Left colon (tissue), 2 donors: ENCODE data around the gene HMSD. TPM values are rescaled to one million over a fixed set of nuclear protein-coding genes. Genes with fewer than 3 reads are reported as not detected.
A peak's percentile ranks its signal among the peaks of the same experiment; 100 is the strongest.

Experiments
- ATAC-seq: fragments of 200-7000 bp; cut with Tn5 transposase; one replicate; pipeline ENCODE4 v1.9.1; 2020; ENCODE audit warnings: mild to moderate bottlenecking, moderate library complexity
- DNase-seq, 2 donors: peaks; one replicate each; pipeline ENCODE4 v3.0.0-alpha.2; 2020
- intact Hi-C, 2 donors: fragments of 100-400 bp; cut with DNase I in 1 of 2; cut with micrococcal nuclease in 1 of 2; formaldehyde crosslinking; loops; one replicate each; pipeline versions ENCODE4 v1.11.2 to v1.14.0; 2022; cut with DNase I, micrococcal nuclease
- total RNA-seq, 2 donors: library from RNA; stranded (reverse); fragmentation: NEBNext Ultra II Directional; extraction: Animal tissue kit (Norgen Biotek cat#: 25700); gene quantifications; one replicate each; pipeline ENCODE4 v1.2.1, GENCODE V29; 2021
- donor health status: DM: no; HTN: no; CAD: no.
- donor health status: DM: yes; HTN: yes; CAD: no.

HMSD gene
- total RNA-seq, 2 donors from 2014 or later, result 0.55 TPM; not detected in 1

DNA sequence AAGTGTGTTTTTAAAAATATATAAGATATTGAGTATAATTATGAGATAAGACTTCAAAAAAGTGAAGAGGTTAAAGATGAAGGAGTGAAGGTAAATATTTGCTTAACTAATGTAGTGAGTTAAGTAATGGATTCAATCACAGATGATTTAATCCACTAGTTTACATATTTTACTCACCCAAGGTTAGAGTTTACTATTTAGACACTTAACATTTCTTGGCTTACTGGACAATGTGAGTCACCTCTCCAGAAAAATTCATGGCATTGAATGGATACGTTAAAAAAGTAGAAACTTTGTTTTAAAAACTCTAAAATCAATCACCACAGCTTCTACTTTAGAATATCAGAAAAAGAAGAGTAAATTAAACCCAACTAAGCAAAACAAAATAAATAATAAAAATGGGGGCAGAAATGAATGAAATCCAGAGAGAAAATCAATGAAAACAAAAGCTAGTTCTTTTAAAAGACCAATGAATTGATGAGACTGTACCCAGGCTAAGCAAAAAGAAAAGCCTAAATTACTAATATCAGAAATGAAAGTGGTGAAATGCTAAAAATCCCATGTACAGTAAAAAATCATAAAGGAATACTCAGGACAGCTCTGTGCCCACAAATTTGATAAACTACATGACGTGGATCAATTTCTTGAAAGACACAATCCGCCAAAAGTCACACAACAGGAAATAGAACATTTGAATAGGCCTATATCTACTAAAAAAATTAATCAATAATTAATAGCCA is 1.9 kb upstream of the HMSD start:
- ATAC-seq (no peak), DNase-seq (no peak)
- intact Hi-C loops, result no loop called here

DNA sequence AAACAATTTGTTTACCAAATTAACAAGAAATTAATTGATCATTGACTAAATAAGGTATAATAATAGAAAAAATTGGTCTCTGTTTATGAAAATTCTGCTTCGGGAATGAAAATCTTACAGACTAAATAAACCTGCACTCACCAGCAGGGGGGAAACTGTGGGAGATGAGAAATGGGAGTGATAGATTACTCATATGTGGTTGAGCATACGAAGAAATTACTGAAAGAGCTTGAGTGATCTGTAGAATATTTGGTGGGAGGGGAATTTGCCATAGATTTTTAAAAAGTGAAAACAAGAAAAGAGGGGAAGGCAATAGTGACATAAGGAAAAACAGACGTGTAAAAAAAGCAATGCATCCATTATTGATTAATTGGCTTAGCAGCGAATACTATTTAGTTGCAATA is 2.2 kb downstream of the HMSD start:
- intact Hi-C loops, result no loop called here
- DNase-seq (no peak), ATAC-seq (no peak)

DNA sequence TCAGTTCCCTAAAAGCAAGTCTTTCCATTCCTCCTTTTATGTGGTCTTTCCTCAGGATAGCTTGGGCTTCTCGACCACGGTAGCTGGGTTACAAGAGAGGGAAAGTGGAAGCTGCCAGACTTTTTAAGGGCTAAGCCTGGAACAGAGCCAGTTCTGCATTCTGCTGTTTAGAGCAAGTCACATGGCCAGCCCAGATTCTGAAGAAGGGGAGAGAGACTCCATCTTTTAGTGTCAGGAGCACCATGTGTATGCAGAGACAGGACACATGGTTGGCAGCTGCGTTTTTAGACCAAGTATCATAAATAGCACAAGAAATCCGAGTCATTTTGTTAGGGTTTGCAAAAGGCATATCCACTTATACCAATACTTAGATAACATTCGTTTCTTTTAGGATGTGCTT is 4.7 kb downstream of the HMSD start:
- no peak for DNase-seq
- intact Hi-C loops, result no loop called here
- no peak for ATAC-seq

DNA sequence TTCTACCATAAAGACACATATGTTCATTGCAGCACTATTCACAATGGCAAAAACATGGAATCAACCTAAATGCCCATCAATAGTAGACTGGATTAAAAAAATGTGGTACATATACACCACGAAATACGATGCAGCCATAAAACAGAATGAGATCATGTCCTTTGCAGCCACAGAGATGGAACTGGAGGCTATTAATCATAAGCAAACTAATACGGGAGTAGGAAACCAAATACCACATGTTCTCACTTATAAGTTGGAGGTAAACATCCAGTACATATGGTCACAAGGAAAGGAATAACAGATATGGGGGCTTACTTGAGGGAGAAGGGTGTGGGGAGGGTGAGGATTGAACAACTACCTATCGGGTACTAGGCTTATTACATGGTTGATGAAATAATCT is 7.7 kb downstream of the HMSD start:
- intact Hi-C loops, result no loop called here
- ATAC-seq (no peak), DNase-seq (no peak)

DNA sequence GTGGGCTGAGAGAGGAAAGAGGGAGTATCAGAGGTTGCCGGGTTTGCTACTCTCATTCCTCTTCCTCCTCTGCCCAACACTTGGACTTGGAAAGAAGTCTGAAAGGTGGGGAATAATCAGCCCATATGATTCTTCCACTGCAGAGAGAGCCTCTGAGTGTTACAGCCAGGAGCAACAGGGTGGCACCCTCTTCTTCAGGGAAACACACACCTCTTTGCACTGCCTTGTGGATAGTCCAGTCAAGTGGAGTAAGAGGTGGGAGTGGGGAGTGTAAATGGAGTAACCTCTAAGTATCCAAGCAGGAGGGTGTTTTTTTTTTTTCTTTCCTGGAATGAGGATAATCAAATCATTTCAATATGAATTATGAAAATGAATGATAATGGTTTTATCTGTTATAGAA is 11.8 kb downstream of the HMSD start:
- ATAC-seq (no peak), DNase-seq (no peak)
- intact Hi-C loops, result no loop called here

GRCh38 chr18:63961435-63961980 is 12.4 kb downstream of the HMSD start:
- no peak for ATAC-seq
- intact Hi-C loops, result no loop called here

DNA sequence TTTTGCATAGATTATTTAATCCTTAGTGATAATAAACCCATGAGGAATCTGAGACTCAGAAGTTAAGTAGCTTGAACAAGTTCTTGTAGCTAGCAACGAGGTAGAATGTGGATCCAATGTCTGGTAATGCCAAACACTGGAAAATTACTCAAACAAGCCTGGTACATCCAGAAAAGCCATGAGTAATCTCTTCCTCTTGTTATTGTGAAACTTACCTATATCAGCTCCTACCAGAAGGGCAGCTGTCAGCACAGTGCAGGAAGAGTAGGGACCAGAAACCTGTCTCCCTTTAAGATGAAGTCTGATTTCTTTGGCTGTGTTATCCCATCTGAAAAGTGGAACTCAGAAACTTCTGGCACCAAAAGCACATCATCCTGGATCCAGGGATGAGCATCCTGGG is 13.0 kb downstream of the HMSD start:
- no peak for DNase-seq
- intact Hi-C loops, result no loop called here
- ATAC-seq, result no peak

More at GRCh38 chr18:63961435-63961980, 12.4 kb downstream of the HMSD start:
- no peak for DNase-seq

GRCh38 chr18:63963615-63964256 is 14.6 kb downstream of the HMSD start:
- DNase-seq (peak; percentile 54 to 86), ATAC-seq (peak; percentile 95)
- intact Hi-C loops, result no loop called here

- intact Hi-C loops, result no loop called here
- ATAC-seq, result no peak
- DNase-seq, result no peak
Measured at GRCh38 chr18:63964908-63965307, 15.8 kb downstream of the HMSD start.

GRCh38 chr18:63965716-63966330 is 16.7 kb downstream of the HMSD start:
- no peak for DNase-seq
- intact Hi-C loops, result no loop called here
- ATAC-seq, result no peak

DNA sequence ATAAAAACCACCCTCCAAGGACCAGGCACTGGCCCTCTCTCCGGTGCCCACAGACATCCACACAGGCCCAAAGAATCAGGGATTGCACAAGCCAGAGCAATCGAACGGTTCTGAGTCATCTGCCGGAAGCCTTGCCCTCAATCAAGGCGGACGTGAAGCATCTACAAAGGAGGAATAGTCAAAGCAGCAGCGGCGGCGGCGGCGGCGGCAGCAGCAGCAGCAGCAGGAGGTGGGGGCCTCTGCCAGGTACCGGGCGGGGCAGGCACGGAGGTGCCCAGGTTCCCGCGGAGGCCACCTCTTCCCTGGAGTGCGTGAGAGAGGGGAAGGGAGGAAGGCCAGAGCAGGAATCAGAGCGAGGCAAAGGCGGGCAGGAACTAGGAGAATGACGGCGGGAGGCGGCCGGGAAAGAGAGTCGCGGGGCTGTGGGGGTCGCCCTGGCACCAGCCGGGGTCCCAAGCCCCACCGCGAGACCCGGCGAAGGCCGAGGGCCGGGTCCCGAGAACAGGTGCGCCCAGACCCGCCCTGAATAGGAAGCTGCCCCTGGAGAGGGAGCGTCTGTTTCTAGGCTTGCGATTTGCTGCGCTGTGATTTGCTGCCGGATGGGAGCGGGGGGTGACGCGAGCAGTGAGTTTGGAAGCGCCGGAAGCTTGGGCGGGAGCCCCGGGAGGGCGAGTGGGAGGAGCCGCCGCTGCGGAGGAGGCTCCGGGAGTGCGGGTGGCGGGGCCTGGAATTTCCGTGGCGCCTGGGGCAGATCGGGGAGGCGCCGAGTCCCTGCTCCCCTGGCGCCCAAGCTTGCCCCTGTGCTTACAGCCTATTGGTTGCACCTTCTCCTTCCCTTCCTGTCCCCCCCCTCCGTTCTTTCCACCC is 21.1 kb downstream of the HMSD start, which contains the start of gene SERPINB8:
TSS of gene SERPINB8 (plus strand) at position 140 of the 867 bp plus-strand sequence. CDS start 8,228 bp downstream, outside the sequence.
- intact Hi-C loops, result no loop called here
- ATAC-seq (peak; percentile 95), DNase-seq (peak; percentile 94 to 96)

- DNase-seq (peak; percentile 69 to 83), ATAC-seq (peak; percentile 65)
- intact Hi-C loops, result no loop called here
Measured at GRCh38 chr18:63970809-63971205, 21.7 kb downstream of the HMSD start.

GRCh38 chr18:63971320-63972001 is 22.4 kb downstream of the HMSD start:
- DNase-seq (no peak), ATAC-seq (no peak)
- intact Hi-C loops, result no loop called here

- no peak for DNase-seq
- ATAC-seq, result no peak
- intact Hi-C loops, result no loop called here
Measured at GRCh38 chr18:63972002-63972376, 22.9 kb downstream of the HMSD start.

GRCh38 chr18:63974991-63975390 is 25.9 kb downstream of the HMSD start:
- intact Hi-C loops, result no loop called here
- DNase-seq (peak; percentile 39 to 49), ATAC-seq (no peak)

DNA sequence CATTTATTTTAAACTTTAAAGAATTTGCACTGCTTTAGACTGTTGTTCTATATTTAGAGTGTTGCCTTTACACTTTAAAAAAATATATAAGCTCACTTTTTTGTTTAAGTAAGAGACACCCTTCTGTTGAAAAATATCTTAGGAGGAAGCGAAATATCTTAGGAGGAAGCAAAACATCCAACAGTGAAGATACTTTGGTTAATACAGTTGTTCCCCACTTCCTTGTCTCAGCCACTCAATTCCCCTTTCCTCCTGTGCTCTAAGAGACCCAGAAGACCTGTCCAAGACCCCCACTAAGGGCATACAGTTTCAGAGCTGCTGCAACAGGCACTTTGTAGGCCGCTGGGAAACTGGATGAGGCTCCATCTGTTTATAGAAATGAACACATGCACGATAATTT is 26.5 kb downstream of the HMSD start:
- ATAC-seq, result no peak
- intact Hi-C loops, result no loop called here
- DNase-seq, result no peak

GRCh38 chr18:63977040-63977439 is 27.9 kb downstream of the HMSD start:
- intact Hi-C loops, result no loop called here
- DNase-seq (no peak), ATAC-seq (no peak)

- intact Hi-C loops, result no loop called here
- peak; percentile 35 to 40 for DNase-seq
- ATAC-seq, result peak; percentile 78
Measured at GRCh38 chr18:63979409-63979920, 30.4 kb downstream of the HMSD start.
